NCI-H774 (cell line): ENCODE measurements around the gene FREM2.

ENCODE experiments used
- DNase-seq: peaks from one replicate; lab custom pipeline; 2025; lab: John Stamatoyannopoulos, UW

Gene FREM2

DNA sequence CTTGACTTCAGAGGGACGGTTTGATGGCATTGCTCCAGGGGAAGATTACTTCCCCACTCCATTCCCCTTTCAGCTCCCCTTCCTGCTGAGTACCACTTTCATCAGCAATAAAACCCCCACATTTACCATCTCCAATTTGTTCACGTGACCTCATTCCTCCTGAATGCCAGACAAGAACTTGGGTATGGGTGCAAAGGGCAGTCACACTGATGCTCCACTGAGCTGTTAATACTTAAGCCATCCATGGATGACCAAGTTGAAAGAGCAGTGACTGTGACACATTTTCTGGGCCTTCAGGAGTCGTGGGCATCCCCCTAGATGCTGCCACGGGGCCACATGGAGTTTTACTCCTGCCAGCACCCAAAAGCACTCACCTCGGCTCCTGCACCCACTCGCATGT lies 210.6 kb downstream of the FREM2 start:
- DNase-seq = no peak

DNA sequence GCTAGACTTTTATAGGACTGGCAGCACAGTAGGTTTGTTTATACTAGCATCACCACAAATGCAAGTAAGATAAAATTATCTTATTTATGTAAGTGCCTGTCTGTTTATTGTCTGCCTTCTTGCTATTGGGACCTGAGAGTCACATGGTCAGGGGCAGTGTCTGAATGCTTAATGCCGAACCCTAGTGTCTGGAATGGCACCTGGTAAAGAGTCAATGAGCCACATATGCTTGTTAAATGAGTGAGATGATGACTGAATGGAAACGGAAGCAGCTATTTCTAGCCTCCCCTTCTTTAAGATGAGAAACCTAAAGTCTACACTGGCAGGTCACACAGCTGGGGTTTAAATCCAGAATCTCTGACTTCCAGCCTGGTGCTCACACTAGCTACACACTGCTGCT lies 211.6 kb downstream of the FREM2 start:
- DNase-seq = no peak

- DNase-seq = no peak
Observed at GRCh38 chr13:38899571-38899970, 212.7 kb downstream of the FREM2 start.

- DNase-seq = no peak
Observed at GRCh38 chr13:38900188-38900587, 213.3 kb downstream of the FREM2 start.

DNA sequence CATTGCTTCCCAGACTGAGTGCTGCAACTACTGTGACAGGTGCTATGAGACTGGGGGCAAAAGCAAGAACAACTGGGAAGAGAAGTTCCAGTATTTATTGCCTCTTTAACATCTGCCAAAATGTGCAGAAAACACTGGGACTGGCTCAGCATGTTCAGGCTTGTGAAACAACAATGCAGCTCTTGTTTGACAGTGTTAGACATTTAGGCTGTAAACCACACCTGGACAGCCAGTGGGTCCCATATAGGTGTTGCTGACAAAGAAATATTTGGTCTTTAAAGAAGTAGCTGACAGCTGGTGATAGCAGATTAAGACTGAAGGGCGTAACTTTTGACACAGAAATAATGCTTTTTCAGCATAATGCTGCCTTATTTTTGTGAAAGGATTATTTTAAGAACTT lies 215.7 kb downstream of the FREM2 start:
- DNase-seq = no peak

DNA sequence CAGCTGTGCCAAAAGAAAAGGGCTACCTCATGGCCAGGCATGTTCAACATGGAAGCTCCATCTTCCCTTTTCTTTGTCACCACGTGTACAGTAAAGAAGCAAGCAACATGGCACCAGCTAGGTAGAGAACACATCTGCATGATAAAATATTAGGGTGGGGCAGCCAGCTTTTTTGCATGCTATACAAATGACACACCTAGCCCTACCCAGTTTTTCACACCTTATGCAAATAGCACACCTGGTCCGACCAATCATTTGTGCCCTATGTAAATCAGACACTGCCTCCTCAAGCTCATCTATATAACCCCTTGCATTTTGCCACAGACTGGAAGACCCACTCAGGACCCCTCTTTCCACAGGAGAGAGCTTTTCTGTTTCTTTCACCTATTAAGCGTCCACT lies 218.2 kb downstream of the FREM2 start:
- DNase-seq = no peak

DNA sequence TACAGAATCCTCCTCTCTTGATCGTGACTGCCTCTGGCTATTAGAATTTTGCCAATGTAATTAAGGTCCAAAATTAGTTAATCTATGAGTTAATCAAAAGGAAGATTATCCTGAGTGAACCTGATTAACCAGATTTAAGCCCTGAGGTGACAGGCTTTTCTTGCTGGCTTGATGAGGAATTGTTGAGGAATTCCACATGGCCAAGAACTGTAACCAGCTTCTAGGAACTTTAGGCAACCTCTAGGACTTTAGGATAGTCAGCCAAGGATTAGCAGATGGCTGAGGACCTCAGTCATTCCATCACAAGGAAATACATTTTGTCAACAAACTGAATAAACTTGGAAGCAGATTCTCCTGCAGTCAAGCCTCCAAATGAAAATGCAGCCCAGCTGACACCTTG lies 219.0 kb downstream of the FREM2 start:
- DNase-seq = no peak

DNA sequence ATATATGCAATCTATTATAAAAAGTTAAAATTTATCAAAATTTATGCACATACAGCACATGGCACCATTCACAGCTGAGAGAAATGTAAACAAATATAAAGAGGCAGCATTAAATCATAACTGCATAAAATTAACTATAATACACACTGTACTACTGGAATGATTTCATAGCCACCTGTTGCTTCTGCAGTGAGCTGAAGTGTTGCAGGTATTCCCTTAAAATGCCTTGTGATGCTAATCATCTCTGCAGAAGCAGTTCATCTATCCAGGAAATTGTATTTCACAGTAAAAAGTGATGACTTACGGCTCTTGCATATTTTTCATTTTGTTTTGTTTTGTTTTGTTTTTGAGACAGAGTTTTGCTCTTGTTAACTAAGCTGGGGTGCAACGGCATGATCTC lies 221.7 kb downstream of the FREM2 start:
- DNase-seq = no peak

GRCh38 chr13:38914070-38914469 lies 227.2 kb downstream of the FREM2 start:
- no peak for DNase-seq

DNA sequence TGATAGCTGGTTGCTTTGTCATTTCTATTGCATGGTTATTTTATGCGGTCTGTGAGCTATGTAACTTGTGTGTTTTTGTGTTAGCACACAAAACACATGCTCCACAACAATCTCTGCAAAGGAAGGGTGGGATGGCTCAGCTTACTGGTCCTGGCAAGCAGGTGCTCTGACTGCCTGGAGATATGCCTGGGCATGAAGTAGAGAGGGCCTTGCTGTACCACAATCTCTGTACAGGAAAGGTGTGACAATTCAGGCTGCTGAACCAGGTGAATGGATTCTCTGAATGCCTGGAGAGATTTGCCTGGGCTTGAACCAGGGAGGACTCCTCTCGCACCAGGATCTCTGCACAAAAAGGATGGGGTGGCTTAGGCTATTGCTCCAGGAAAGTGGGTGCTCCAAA lies 234.2 kb downstream of the FREM2 start:
- no peak for DNase-seq

GRCh38 chr13:38922170-38922569 lies 235.3 kb downstream of the FREM2 start:
- DNase-seq = no peak

- no peak for DNase-seq
Observed at GRCh38 chr13:38933786-38934185, 246.9 kb downstream of the FREM2 start.
